Neuronal stem cell (in vitro differentiated cells): ENCODE results near the gene PTPRJ.

ENCODE experiments used
- DNase-seq: peaks from one replicate; pipeline ENCODE4 v3.0.0-alpha.2; 2013; ENCODE audit warnings: low spot score
- H2AFZ ChIP-seq: one replicate; pipeline ENCODE4 v1.6.1; 2013; ENCODE audit warnings: mild to moderate bottlenecking, low read length, inconsistent platforms
- H2AK5ac ChIP-seq: 2 replicates; pipeline ENCODE4 v1.6.1; 2013; ENCODE audit warnings: low read depth, mild to moderate bottlenecking, inconsistent platforms, low read length, moderate library complexity, mixed read lengths
- H2BK120ac ChIP-seq: 2 replicates; pipeline ENCODE4 v1.6.1; 2013; ENCODE audit warnings: low read depth, mild to moderate bottlenecking, inconsistent platforms, low read length, moderate library complexity, mixed read lengths
- H2BK12ac ChIP-seq: one replicate; pipeline ENCODE4 v1.6.1; 2013; ENCODE audit warnings: low read length, inconsistent platforms
- H2BK15ac ChIP-seq: 2 replicates; pipeline ENCODE4 v1.6.1; 2013; ENCODE audit warnings: mild to moderate bottlenecking, low read length, inconsistent platforms, mixed read lengths
- H2BK5ac ChIP-seq: one replicate; pipeline ENCODE4 v1.6.1; 2013; ENCODE audit warnings: inconsistent platforms, mild to moderate bottlenecking, low read length, moderate library complexity
- H3K14ac ChIP-seq: one replicate; pipeline ENCODE4 v1.6.1; 2013; ENCODE audit warnings: low read length, inconsistent platforms
- H3K18ac ChIP-seq: 2 replicates; pipeline ENCODE4 v1.6.1; 2013; ENCODE audit warnings: low read length, inconsistent platforms
- H3K23ac ChIP-seq: 2 replicates; pipeline ENCODE4 v1.6.1; 2013; ENCODE audit warnings: low read depth, mild to moderate bottlenecking, mixed read lengths, low read length, inconsistent platforms; ENCODE audit not compliant: poor library complexity
- H3K27ac ChIP-seq: replicated peaks from 3 replicates; pipeline ENCODE4 v1.5.1; 2013; ENCODE audit warnings: low read length, inconsistent platforms
- H3K27me3 ChIP-seq, 3 experiments: 2 replicates each; pipeline ENCODE4 v1.6.1; 2013; ENCODE audit warnings: low read length in 3 of 3, mild to moderate bottlenecking in 2 of 3, inconsistent platforms in 1 of 3, low read depth in 1 of 3, mixed read lengths in 1 of 3, moderate library complexity in 1 of 3; ENCODE audit not compliant: control insufficient read depth in 3 of 3, insufficient read depth in 3 of 3
- H3K36me3 ChIP-seq, 2 donors: replicated peaks in 1 of 2; 2 replicates each; pipeline ENCODE4 v1.6.1; 2013; ENCODE audit warnings: low read length in 2 of 2; ENCODE audit not compliant: control insufficient read depth in 2 of 2, insufficient read depth in 2 of 2
- H3K4ac ChIP-seq: 2 replicates; pipeline ENCODE4 v1.6.1; 2013; ENCODE audit warnings: inconsistent platforms, mild to moderate bottlenecking, low read length, moderate library complexity
- H3K4me1 ChIP-seq, 2 donors: 1 replicate in 1 of 2; 2 replicates in 1 of 2; pipeline ENCODE4 v1.6.1; 2013; ENCODE audit warnings: low read length in 2 of 2, low read depth in 1 of 2; ENCODE audit not compliant: control insufficient read depth in 2 of 2, insufficient read depth in 1 of 2
- H3K4me2 ChIP-seq: one replicate; pipeline ENCODE4 v1.6.1; 2013; ENCODE audit warnings: mild to moderate bottlenecking, low read length, inconsistent platforms; ENCODE audit not compliant: insufficient read depth, poor library complexity, severe bottlenecking
- H3K4me3 ChIP-seq, 2 donors: 2 replicates each; pipeline ENCODE4 v1.5.1; 2013; ENCODE audit warnings: low read length in 2 of 2, mild to moderate bottlenecking in 2 of 2, inconsistent platforms in 1 of 2, moderate library complexity in 1 of 2
- H3K79me1 ChIP-seq: one replicate; pipeline ENCODE4 v1.6.1; 2013; ENCODE audit warnings: low read depth, mild to moderate bottlenecking, inconsistent platforms, low read length, moderate library complexity
- H3K9ac ChIP-seq: one replicate; pipeline ENCODE4 v1.6.1; 2013; ENCODE audit warnings: mild to moderate bottlenecking, low read depth, low read length, inconsistent platforms; ENCODE audit not compliant: poor library complexity
- H3K9me3 ChIP-seq, 2 donors: replicated peaks in 1 of 2; 2 replicates each; pipeline versions ENCODE3 to v1.6.1; 2013; ENCODE audit warnings: low read length in 2 of 2, mild to moderate bottlenecking in 2 of 2, inconsistent platforms in 1 of 2, low read depth in 1 of 2, mixed read lengths in 1 of 2, moderate library complexity in 1 of 2; ENCODE audit not compliant: control insufficient read depth in 2 of 2, insufficient read depth in 1 of 2
- H4K8ac ChIP-seq: one replicate; pipeline ENCODE4 v1.6.1; 2013; ENCODE audit warnings: low read depth, mild to moderate bottlenecking, inconsistent platforms, low read length, moderate library complexity
- H4K91ac ChIP-seq: one replicate; pipeline ENCODE4 v1.6.1; 2013; ENCODE audit warnings: low read length, low read depth, mild to moderate bottlenecking, inconsistent platforms; ENCODE audit not compliant: poor library complexity
- WGBS, 2 donors: extraction: QIAGEN DNeasy Blood & Tissue Kit; methylation state at CpG; one replicate each; pipeline ENCODE4 v1.1.7; 2013; ENCODE audit warnings: missing lambda C conversion rate in 2 of 2, mixed read lengths in 1 of 2; ENCODE audit not compliant: insufficient read length in 2 of 2, insufficient replicate concordance in 1 of 2; ENCODE audit errors: extremely low coverage in 2 of 2; 5-methylcytosine and 5-hydroxymethylcytosine counted together

PTPRJ gene

DNA sequence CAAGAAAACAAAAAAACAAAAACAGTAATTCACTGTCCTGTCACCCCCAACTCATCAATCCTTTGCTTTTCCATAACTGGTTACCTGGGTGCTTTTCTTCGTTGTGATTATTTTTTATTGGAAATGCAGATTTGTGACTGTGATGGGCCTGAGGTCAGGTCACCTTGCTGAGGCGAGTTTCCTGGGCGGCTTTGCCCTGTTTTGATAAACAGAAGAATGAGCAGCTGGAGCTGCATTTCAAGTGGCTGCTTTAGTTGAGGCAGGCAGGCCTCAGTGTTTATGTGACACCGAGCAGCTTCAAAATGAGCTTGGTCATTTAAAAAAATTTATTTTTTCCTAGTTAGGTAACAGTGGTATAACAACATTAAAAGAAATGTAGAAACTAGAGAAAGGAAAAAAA, 22.2 kb downstream of the PTPRJ start:
- Histone ChIP-seq H3K4me2 (no peak overlapping the region), H3K14ac (no peak overlapping the region), H3K4ac (no peak overlapping the region), H2AFZ (no peak overlapping the region), H2BK12ac (no peak overlapping the region), H3K27me3 (no peaks in the 10 kb centered on the region), H3K4me3 (no peak overlapping the region), H2AK5ac (no peak overlapping the region), H2BK120ac (no peak overlapping the region), H3K9ac (no peak overlapping the region), H3K9me3 (no peaks in the 10 kb centered on the region), H3K18ac (no peak overlapping the region), H3K4me1 (peaks cover 21 to 34% of the 10 kb centered on the region in 2 donors), H4K8ac (no peak overlapping the region), H3K27ac (no peak overlapping the region), H3K36me3 (no peaks in the 10 kb centered on the region), H2BK5ac (no peak overlapping the region), H2BK15ac (no peak overlapping the region), H3K79me1 (peaks cover under 1% of the 10 kb centered on the region), H4K91ac (no peak overlapping the region), H3K23ac (no peak overlapping the region)
- WGBS, 2 donors = no CpG with 5 or more reads among the region's 4 CpGs
- DNase-seq = no peak

DNA sequence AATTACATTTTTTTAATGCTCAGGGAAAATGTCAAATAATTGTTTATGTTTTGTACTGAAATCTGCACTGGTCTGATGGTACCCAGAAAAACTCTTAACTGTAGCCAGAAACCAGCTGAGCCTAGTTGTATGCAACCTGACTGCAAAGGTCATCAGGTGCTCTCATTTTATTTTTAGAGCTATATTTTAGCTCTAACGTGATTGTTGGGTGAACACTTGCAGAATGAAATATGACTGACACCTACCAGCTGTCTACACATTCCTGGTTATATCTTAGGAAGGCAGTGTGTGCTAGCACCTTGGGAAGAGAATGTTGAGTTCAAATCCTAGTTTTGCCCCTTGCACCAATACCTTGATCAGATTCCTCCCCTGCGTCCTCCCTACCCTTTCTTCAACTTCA, 23.6 kb downstream of the PTPRJ start:
- H3K4ac ChIP-seq = no peak overlapping the region
- no peak overlapping the region for H2BK15ac ChIP-seq
- H3K18ac ChIP-seq = no peak overlapping the region
- H3K4me3 ChIP-seq = no peak overlapping the region
- H3K79me1 ChIP-seq = peaks cover 3% of the 10 kb centered on the region
- H3K4me1 ChIP-seq = peaks cover 19 to 34% of the 10 kb centered on the region in 2 donors
- no peaks in the 10 kb centered on the region for H3K9me3 ChIP-seq
- DNase-seq = no peak
- no peak overlapping the region for H2BK120ac ChIP-seq
- H3K14ac ChIP-seq = no peak overlapping the region
- H3K9ac ChIP-seq = no peak overlapping the region
- no peak overlapping the region for H4K8ac ChIP-seq
- H4K91ac ChIP-seq = no peak overlapping the region
- no peak overlapping the region for H2BK5ac ChIP-seq
- WGBS, 2 donors = no CpG with 5 or more reads among the region's 2 CpGs
- no peak overlapping the region for H3K23ac ChIP-seq
- no peak overlapping the region for H3K4me2 ChIP-seq
- H2AK5ac ChIP-seq = no peak overlapping the region
- H3K27me3 ChIP-seq = no peaks in the 10 kb centered on the region
- H3K27ac ChIP-seq = no peak overlapping the region
- H2BK12ac ChIP-seq = no peak overlapping the region
- H2AFZ ChIP-seq = no peak overlapping the region
- H3K36me3 ChIP-seq = no peaks in the 10 kb centered on the region

DNA sequence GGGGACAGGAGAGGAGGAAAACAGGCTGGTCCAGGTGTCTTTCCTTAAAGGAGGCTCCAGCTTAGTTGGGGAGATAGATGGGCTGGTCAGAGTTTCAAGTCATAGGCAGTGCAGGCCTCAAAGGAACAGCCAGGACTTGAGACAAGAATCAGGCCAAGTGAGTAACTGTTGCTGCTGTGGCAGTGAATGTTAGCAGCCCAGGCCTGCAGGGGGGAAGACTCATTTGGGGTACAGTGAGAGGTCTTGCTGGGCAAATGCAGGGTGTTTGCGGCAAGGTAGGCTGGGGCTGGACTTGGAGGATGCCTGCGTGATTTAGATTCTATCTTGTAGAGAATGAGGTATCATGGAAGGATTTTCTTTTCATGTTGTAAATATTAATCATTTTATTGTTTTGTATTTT, 24.1 kb downstream of the PTPRJ start:
- H2BK15ac ChIP-seq = no peak overlapping the region
- no peaks in the 10 kb centered on the region for H3K36me3 ChIP-seq
- H2BK12ac ChIP-seq = no peak overlapping the region
- H4K91ac ChIP-seq = no peak overlapping the region
- H3K79me1 ChIP-seq = peaks cover 3% of the 10 kb centered on the region
- H3K14ac ChIP-seq = peak overlapping the region; percentile 14
- DNase-seq = no peak
- H2BK120ac ChIP-seq = no peak overlapping the region
- H2AFZ ChIP-seq = no peak overlapping the region
- no peaks in the 10 kb centered on the region for H3K9me3 ChIP-seq
- H3K4me1 ChIP-seq = peaks cover 18 to 34% of the 10 kb centered on the region in 2 donors
- no peak overlapping the region for H3K4ac ChIP-seq
- no peaks in the 10 kb centered on the region for H3K27me3 ChIP-seq
- no peak overlapping the region for H3K9ac ChIP-seq
- H2BK5ac ChIP-seq = no peak overlapping the region
- no peak overlapping the region for H3K27ac ChIP-seq
- H3K18ac ChIP-seq = no peak overlapping the region
- H3K23ac ChIP-seq = no peak overlapping the region
- no peak overlapping the region for H4K8ac ChIP-seq
- H2AK5ac ChIP-seq = no peak overlapping the region
- H3K4me3 ChIP-seq = no peak overlapping the region
- WGBS, 2 donors = no CpG with 5 or more reads among the region's 2 CpGs
- no peak overlapping the region for H3K4me2 ChIP-seq

DNA sequence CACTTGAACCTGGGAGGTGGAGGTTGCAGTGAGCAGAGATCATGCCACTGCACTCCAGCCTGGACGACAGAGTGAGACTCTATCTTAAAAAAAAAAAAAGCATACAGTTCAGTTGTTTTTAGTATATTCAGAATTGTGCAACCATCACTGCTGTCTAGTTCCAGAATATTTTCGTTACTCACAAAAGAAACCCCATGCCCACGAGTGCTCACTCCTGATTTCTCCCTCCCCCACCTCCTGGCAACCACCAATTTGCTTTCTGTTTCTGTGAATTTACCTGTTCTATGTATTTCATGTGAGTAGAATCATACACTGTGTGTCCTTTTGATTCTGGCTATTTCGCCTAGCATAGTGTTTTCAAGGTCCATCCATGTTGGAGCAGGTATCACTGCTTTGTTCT, 24.8 kb downstream of the PTPRJ start:
- no CpG with 5 or more reads among the region's 4 CpGs for WGBS, 2 donors
- Histone ChIP-seq H3K23ac (no peak overlapping the region), H3K27me3 (no peaks in the 10 kb centered on the region), H3K79me1 (peaks cover 3% of the 10 kb centered on the region), H4K8ac (no peak overlapping the region), H2AFZ (no peak overlapping the region), H2BK120ac (no peak overlapping the region), H3K9ac (no peak overlapping the region), H3K4ac (no peak overlapping the region), H3K4me2 (no peak overlapping the region), H3K4me3 (no peak overlapping the region), H3K18ac (no peak overlapping the region), H3K9me3 (no peaks in the 10 kb centered on the region), H3K36me3 (no peaks in the 10 kb centered on the region), H3K14ac (no peak overlapping the region), H2BK12ac (no peak overlapping the region), H3K4me1 (peaks cover 18 to 34% of the 10 kb centered on the region in 2 donors), H2BK5ac (no peak overlapping the region), H2BK15ac (no peak overlapping the region), H3K27ac (no peak overlapping the region), H2AK5ac (no peak overlapping the region), H4K91ac (no peak overlapping the region)
- no peak for DNase-seq
